ENCODE data around the gene KLF16. TPM values are rescaled to one million over a fixed set of nuclear protein-coding genes. Genes with fewer than 3 reads are reported as not detected.

Gene KLF16
- total and polyA plus RNA-seq, 9 of the 15 experiments (the other 6 are each of a cell fraction or from before 2014, with no cell fraction given): 0.04 to 60.4 (median 6.8) TPM

- TF ChIP-seq ZNF224 (CRISPR knock-in tag; IDR thresholded peaks at IDR 0.05): no peak
- TF ChIP-seq KDM2B (CRISPR knock-in tag; IDR thresholded peaks at IDR 0.05): 0 out of 2 replicates have a peak, but pooled peaks have one; percentile 21
- TF ChIP-seq, protein P1, sequence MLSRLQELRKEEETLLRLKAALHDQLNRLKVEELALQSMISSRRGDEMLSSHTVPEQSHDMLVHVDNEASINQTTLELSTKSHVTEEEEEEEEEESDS (CRISPR knock-in tag; IDR thresholded peaks at IDR 0.05): no peak
- TF ChIP-seq ZNF766 (CRISPR knock-in tag; conservative IDR thresholded peaks at IDR 0.05): 0 out of 2 replicates have a peak, but pooled peaks have one; percentile 31
- no peak for TF ChIP-seq TARDBP (IDR thresholded peaks at IDR 0.05)
- TF ChIP-seq PTTG1 (tag; IDR thresholded peaks at IDR 0.05; ENCODE audit: low read depth): no peak
- TF ChIP-seq CC2D1A (IDR thresholded peaks at IDR 0.05): no peak
- TF ChIP-seq ELK3 (CRISPR knock-in tag; IDR thresholded peaks at IDR 0.05): no peak
- TF ChIP-seq PHTF2 (CRISPR knock-in tag; IDR thresholded peaks at IDR 0.05): no peak
- TF ChIP-seq, protein P2, sequence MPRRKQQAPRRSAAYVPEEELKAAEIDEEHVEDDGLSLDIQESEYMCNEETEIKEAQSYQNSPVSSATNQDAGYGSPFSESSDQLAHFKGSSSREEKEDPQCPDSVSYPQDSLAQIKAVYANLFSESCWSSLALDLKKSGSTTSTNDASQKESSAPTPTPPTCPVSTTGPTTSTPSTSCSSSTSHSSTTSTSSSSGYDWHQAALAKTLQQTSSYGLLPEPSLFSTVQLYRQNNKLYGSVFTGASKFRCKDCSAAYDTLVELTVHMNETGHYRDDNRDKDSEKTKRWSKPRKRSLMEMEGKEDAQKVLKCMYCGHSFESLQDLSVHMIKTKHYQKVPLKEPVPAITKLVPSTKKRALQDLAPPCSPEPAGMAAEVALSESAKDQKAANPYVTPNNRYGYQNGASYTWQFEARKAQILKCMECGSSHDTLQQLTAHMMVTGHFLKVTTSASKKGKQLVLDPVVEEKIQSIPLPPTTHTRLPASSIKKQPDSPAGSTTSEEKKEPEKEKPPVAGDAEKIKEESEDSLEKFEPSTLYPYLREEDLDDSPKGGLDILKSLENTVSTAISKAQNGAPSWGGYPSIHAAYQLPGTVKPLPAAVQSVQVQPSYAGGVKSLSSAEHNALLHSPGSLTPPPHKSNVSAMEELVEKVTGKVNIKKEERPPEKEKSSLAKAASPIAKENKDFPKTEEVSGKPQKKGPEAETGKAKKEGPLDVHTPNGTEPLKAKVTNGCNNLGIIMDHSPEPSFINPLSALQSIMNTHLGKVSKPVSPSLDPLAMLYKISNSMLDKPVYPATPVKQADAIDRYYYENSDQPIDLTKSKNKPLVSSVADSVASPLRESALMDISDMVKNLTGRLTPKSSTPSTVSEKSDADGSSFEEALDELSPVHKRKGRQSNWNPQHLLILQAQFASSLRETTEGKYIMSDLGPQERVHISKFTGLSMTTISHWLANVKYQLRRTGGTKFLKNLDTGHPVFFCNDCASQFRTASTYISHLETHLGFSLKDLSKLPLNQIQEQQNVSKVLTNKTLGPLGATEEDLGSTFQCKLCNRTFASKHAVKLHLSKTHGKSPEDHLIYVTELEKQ (CRISPR knock-in tag; IDR thresholded peaks at IDR 0.05): no peak
- TF ChIP-seq RBM25 (IDR thresholded peaks at IDR 0.05; ENCODE audit: low read depth, low read length, severe bottlenecking): no peak
- TF ChIP-seq TEAD4 (IDR thresholded peaks at IDR 0.05; ENCODE audit: low read length): peak; percentile 23; the same call in 1 of the 2 replicates
- TF ChIP-seq TEAD4 (CRISPR knock-in tag; IDR thresholded peaks at IDR 0.05; ENCODE audit: borderline replicate concordance): no peak
- TF ChIP-seq ZNF76 (CRISPR knock-in tag; IDR thresholded peaks at IDR 0.05; ENCODE audit: borderline replicate concordance): no peak
- TF ChIP-seq SOX6 (IDR thresholded peaks at IDR 0.05): peak; percentile 74
- peak; percentile 36; the same call in 1 of the 2 replicates for TF ChIP-seq RB1 (IDR thresholded peaks at IDR 0.05; ENCODE audit: low read depth)
- TF ChIP-seq CXXC5 (CRISPR knock-in tag; IDR thresholded peaks at IDR 0.05): peak; percentile 52; the same call in 1 of the 2 replicates
Measured at GRCh38 chr19:1873524-1874473, 10.4 kb upstream of the KLF16 start (continued).
